Measurements from ENCODE around the gene GPR157.

DNA sequence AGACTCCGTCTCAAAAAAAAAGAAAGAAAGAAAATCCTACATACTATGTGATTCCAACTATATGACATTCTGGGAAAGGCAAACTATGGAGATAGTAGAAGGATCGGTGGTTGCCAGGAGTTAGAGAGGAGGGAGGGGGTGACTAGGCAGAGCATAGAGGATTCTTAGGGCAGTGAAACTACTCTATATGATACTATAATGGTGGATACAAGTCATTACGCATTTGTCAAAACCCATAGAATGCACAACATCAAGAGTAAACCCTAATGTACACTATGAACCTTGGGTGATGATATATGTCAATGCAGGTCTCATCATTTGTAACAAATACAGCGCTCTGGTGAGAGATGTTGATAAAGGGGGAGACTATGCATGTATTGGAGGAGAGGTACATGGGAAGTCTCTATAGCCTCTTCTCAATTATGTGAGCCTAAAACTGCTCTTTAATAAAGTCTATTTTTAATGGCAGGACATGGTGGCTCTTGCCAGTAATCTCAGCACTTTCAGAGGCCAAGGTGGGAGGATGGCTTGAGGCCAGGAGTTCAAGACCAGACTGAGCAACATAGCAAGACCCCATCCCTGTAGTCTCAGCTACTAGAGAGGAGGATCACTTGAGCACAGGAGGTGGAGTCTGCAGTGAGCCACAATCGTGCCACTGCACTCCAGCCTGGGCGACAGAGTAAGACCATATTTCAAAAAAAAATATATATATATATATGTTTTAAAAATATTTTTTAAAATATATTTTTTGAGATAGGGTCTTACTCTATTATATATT, 76.4 kb downstream of the GPR157 start:
- TF ChIP-seq, protein P1, sequence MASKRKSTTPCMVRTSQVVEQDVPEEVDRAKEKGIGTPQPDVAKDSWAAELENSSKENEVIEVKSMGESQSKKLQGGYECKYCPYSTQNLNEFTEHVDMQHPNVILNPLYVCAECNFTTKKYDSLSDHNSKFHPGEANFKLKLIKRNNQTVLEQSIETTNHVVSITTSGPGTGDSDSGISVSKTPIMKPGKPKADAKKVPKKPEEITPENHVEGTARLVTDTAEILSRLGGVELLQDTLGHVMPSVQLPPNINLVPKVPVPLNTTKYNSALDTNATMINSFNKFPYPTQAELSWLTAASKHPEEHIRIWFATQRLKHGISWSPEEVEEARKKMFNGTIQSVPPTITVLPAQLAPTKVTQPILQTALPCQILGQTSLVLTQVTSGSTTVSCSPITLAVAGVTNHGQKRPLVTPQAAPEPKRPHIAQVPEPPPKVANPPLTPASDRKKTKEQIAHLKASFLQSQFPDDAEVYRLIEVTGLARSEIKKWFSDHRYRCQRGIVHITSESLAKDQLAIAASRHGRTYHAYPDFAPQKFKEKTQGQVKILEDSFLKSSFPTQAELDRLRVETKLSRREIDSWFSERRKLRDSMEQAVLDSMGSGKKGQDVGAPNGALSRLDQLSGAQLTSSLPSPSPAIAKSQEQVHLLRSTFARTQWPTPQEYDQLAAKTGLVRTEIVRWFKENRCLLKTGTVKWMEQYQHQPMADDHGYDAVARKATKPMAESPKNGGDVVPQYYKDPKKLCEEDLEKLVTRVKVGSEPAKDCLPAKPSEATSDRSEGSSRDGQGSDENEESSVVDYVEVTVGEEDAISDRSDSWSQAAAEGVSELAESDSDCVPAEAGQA (IDR thresholded peaks at IDR 0.05; ENCODE audit: low read depth) = no peak
- TF ChIP-seq, protein P1 (CRISPR knock-in tag; IDR thresholded peaks at IDR 0.05; ENCODE audit: borderline replicate concordance) = no peak
- TF ChIP-seq, protein P2, sequence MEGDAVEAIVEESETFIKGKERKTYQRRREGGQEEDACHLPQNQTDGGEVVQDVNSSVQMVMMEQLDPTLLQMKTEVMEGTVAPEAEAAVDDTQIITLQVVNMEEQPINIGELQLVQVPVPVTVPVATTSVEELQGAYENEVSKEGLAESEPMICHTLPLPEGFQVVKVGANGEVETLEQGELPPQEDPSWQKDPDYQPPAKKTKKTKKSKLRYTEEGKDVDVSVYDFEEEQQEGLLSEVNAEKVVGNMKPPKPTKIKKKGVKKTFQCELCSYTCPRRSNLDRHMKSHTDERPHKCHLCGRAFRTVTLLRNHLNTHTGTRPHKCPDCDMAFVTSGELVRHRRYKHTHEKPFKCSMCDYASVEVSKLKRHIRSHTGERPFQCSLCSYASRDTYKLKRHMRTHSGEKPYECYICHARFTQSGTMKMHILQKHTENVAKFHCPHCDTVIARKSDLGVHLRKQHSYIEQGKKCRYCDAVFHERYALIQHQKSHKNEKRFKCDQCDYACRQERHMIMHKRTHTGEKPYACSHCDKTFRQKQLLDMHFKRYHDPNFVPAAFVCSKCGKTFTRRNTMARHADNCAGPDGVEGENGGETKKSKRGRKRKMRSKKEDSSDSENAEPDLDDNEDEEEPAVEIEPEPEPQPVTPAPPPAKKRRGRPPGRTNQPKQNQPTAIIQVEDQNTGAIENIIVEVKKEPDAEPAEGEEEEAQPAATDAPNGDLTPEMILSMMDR (CRISPR knock-in tag; IDR thresholded peaks at IDR 0.05) = no peak
- no peak for TF ChIP-seq HNF4A (CRISPR knock-in tag; IDR thresholded peaks at IDR 0.05)
- TF ChIP-seq, protein P3, sequence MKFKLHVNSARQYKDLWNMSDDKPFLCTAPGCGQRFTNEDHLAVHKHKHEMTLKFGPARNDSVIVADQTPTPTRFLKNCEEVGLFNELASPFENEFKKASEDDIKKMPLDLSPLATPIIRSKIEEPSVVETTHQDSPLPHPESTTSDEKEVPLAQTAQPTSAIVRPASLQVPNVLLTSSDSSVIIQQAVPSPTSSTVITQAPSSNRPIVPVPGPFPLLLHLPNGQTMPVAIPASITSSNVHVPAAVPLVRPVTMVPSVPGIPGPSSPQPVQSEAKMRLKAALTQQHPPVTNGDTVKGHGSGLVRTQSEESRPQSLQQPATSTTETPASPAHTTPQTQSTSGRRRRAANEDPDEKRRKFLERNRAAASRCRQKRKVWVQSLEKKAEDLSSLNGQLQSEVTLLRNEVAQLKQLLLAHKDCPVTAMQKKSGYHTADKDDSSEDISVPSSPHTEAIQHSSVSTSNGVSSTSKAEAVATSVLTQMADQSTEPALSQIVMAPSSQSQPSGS (CRISPR knock-in tag; IDR thresholded peaks at IDR 0.05) = no peak
- TF ChIP-seq, protein P4, sequence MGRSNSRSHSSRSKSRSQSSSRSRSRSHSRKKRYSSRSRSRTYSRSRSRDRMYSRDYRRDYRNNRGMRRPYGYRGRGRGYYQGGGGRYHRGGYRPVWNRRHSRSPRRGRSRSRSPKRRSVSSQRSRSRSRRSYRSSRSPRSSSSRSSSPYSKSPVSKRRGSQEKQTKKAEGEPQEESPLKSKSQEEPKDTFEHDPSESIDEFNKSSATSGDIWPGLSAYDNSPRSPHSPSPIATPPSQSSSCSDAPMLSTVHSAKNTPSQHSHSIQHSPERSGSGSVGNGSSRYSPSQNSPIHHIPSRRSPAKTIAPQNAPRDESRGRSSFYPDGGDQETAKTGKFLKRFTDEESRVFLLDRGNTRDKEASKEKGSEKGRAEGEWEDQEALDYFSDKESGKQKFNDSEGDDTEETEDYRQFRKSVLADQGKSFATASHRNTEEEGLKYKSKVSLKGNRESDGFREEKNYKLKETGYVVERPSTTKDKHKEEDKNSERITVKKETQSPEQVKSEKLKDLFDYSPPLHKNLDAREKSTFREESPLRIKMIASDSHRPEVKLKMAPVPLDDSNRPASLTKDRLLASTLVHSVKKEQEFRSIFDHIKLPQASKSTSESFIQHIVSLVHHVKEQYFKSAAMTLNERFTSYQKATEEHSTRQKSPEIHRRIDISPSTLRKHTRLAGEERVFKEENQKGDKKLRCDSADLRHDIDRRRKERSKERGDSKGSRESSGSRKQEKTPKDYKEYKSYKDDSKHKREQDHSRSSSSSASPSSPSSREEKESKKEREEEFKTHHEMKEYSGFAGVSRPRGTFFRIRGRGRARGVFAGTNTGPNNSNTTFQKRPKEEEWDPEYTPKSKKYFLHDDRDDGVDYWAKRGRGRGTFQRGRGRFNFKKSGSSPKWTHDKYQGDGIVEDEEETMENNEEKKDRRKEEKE (IDR thresholded peaks at IDR 0.05) = no peak
- TF ChIP-seq, protein P5, sequence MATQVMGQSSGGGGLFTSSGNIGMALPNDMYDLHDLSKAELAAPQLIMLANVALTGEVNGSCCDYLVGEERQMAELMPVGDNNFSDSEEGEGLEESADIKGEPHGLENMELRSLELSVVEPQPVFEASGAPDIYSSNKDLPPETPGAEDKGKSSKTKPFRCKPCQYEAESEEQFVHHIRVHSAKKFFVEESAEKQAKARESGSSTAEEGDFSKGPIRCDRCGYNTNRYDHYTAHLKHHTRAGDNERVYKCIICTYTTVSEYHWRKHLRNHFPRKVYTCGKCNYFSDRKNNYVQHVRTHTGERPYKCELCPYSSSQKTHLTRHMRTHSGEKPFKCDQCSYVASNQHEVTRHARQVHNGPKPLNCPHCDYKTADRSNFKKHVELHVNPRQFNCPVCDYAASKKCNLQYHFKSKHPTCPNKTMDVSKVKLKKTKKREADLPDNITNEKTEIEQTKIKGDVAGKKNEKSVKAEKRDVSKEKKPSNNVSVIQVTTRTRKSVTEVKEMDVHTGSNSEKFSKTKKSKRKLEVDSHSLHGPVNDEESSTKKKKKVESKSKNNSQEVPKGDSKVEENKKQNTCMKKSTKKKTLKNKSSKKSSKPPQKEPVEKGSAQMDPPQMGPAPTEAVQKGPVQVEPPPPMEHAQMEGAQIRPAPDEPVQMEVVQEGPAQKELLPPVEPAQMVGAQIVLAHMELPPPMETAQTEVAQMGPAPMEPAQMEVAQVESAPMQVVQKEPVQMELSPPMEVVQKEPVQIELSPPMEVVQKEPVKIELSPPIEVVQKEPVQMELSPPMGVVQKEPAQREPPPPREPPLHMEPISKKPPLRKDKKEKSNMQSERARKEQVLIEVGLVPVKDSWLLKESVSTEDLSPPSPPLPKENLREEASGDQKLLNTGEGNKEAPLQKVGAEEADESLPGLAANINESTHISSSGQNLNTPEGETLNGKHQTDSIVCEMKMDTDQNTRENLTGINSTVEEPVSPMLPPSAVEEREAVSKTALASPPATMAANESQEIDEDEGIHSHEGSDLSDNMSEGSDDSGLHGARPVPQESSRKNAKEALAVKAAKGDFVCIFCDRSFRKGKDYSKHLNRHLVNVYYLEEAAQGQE (IDR thresholded peaks at IDR 0.05; ENCODE audit: borderline replicate concordance in 1 of 2, low read depth in 1 of 2, low read length in 2 of 2) = no peak

All from HepG2 (cell line).